HepG2 (cell line): ENCODE measurements around the gene ZNRF3. TPM values are rescaled to one million over a fixed set of nuclear protein-coding genes. Genes with fewer than 3 reads are reported as not detected.

Experiments
- BORCS8-MEF2B ChIP-seq: sonication (generic); formaldehyde crosslinking; IDR thresholded peaks from 2 replicates; pipeline ENCODE4 v1.8.0; 2022; ENCODE audit warnings: mild to moderate bottlenecking, missing genetic modification reagents
- CEBPG ChIP-seq: IDR thresholded peaks from 2 replicates; pipeline ENCODE4 v1.6.1; 2016
- ELF4 ChIP-seq: sonication (generic); formaldehyde crosslinking; IDR thresholded peaks from 2 replicates; pipeline ENCODE4 v1.5.0; 2020; ENCODE audit warnings: missing genetic modification reagents, mild to moderate bottlenecking, moderate library complexity, borderline replicate concordance
- EP300 ChIP-seq, 3 experiments: sonication (generic) in 1 of 3; formaldehyde crosslinking in 1 of 3; IDR thresholded peaks; 2 replicates each; pipeline versions ENCODE4 v1.5.1 to v1.6.1; 2011 to 2020; ENCODE audit warnings: low read depth in 2 of 3, low read length in 2 of 3, borderline replicate concordance in 1 of 3, improper control_type of control experiment in 1 of 3, mild to moderate bottlenecking in 1 of 3, missing genetic modification reagents in 1 of 3, moderate library complexity in 1 of 3
- IRF2 ChIP-seq: IDR thresholded peaks from 2 replicates; pipeline ENCODE4 v1.6.1; 2018; ENCODE audit warnings: missing genetic modification reagents, missing compliant biosample characterization
- KDM3A ChIP-seq: IDR thresholded peaks from 2 replicates; pipeline ENCODE4 v1.6.1; 2018; ENCODE audit warnings: low read depth, missing compliant biosample characterization
- LCORL ChIP-seq, 2 experiments: fragments of 450-650 bp in 1 of 2; sonication (generic) in 1 of 2; formaldehyde crosslinking in 1 of 2; IDR thresholded peaks; 2 replicates each; pipeline versions ENCODE4 v1.5.0 to v1.6.1; 2017 to 2020; ENCODE audit warnings: antibody characterized with exemption in 1 of 2, missing genetic modification reagents in 1 of 2
- NFE2L1 ChIP-seq: sonication (generic); formaldehyde crosslinking; IDR thresholded peaks from 2 replicates; pipeline ENCODE4 v1.4.0; 2020; ENCODE audit warnings: missing genetic modification reagents, mild to moderate bottlenecking, borderline replicate concordance
- NFIC ChIP-seq: IDR thresholded peaks from 2 replicates; pipeline ENCODE4 v1.6.1; 2012; ENCODE audit warnings: mild to moderate bottlenecking, low read length, inconsistent platforms
- NFKB2 ChIP-seq: sonication (generic); formaldehyde crosslinking; IDR thresholded peaks from 2 replicates; pipeline ENCODE4 v1.4.0; 2020; ENCODE audit warnings: missing genetic modification reagents, borderline replicate concordance
- POLR2G ChIP-seq: fragments of 200-400 bp; formaldehyde crosslinking; IDR thresholded peaks from 2 replicates; pipeline ENCODE4 v1.6.1; 2018; ENCODE audit warnings: mild to moderate bottlenecking, low read depth, low read length, moderate library complexity
- RFXAP ChIP-seq: sonication (generic); formaldehyde crosslinking; IDR thresholded peaks from 2 replicates; pipeline ENCODE4 v1.4.0; 2020; ENCODE audit warnings: missing genetic modification reagents, borderline replicate concordance
- SIX4 ChIP-seq: sonication (generic); formaldehyde crosslinking; IDR thresholded peaks from 2 replicates; pipeline ENCODE4 v1.4.0; 2020; ENCODE audit warnings: missing genetic modification reagents
- SRF ChIP-seq: IDR thresholded peaks from 2 replicates; pipeline ENCODE4 v1.6.1; 2011; ENCODE audit warnings: mild to moderate bottlenecking, low read depth, low read length, moderate library complexity
- STAG1 ChIP-seq: sonication (generic); formaldehyde crosslinking; IDR thresholded peaks from 2 replicates; pipeline ENCODE4 v1.4.0; 2020; ENCODE audit warnings: missing genetic modification reagents
- TBX3 ChIP-seq: fragments of 450-650 bp; IDR thresholded peaks from 2 replicates; pipeline ENCODE4 v1.6.1; 2017; ENCODE audit warnings: antibody characterized with exemption, mild to moderate bottlenecking, inconsistent platforms, borderline replicate concordance
- TMF1 ChIP-seq: sonication (generic); formaldehyde crosslinking; IDR thresholded peaks from 2 replicates; pipeline ENCODE4 v1.8.1; 2022; ENCODE audit warnings: low read depth, missing genetic modification reagents
- ZFY ChIP-seq: sonication (generic); formaldehyde crosslinking; IDR thresholded peaks from 2 replicates; pipeline ENCODE4 v1.4.0; 2020; ENCODE audit warnings: missing genetic modification reagents
- ZNF230 ChIP-seq: sonication (generic); formaldehyde crosslinking; IDR thresholded peaks from 2 replicates; pipeline ENCODE4 v1.4.0; 2020; ENCODE audit warnings: mild to moderate bottlenecking, missing genetic modification reagents
- ZNF232 ChIP-seq: sonication (generic); formaldehyde crosslinking; IDR thresholded peaks from 2 replicates; pipeline ENCODE4 v1.4.0; 2020; ENCODE audit warnings: missing genetic modification reagents, borderline replicate concordance
- ZNF337 ChIP-seq: sonication (generic); formaldehyde crosslinking; IDR thresholded peaks from 2 replicates; pipeline ENCODE4 v1.5.1; 2020; ENCODE audit warnings: missing genetic modification reagents, low read depth, mild to moderate bottlenecking, borderline replicate concordance
- ZNF33B ChIP-seq: sonication (generic); formaldehyde crosslinking; IDR thresholded peaks from 2 replicates; pipeline ENCODE4 v1.5.1; 2020; ENCODE audit warnings: mild to moderate bottlenecking, missing genetic modification reagents
- ZNF343 ChIP-seq: sonication (generic); formaldehyde crosslinking; IDR thresholded peaks from 2 replicates; pipeline ENCODE4 v1.4.0; 2020; ENCODE audit warnings: mild to moderate bottlenecking, missing genetic modification reagents
- ZNF354B ChIP-seq: sonication (generic); formaldehyde crosslinking; IDR thresholded peaks from 2 replicates; pipeline ENCODE4 v1.8.0; 2022; ENCODE audit warnings: mild to moderate bottlenecking, missing genetic modification reagents
- ZNF567 ChIP-seq: sonication (generic); formaldehyde crosslinking; IDR thresholded peaks from 2 replicates; pipeline ENCODE4 v1.8.1; 2023; ENCODE audit warnings: mild to moderate bottlenecking, missing genetic modification reagents, borderline replicate concordance
- ZNF580 ChIP-seq: IDR thresholded peaks from 2 replicates; pipeline ENCODE4 v1.6.1; 2016; ENCODE audit warnings: low read depth, borderline replicate concordance
- ZNF879 ChIP-seq: sonication (generic); formaldehyde crosslinking; IDR thresholded peaks from 2 replicates; pipeline ENCODE4 v1.8.1; 2023; ENCODE audit warnings: missing genetic modification reagents
- polyA plus RNA-seq, 8 experiments: library from polyadenylated mRNA; depleted of rRNA in 3 of 8; stranded (reverse) in 7 of 8; unstranded in 1 of 8; fragments of >200 nt; fragmentation: Illumina TruSeq in 4 of 8; extraction: Trizol in 4 of 8; gene quantifications; 2 replicates each; pipeline versions ENCODE4 v1.2.1 to v1.2.3, GENCODE V29; 2011 to 2016; ENCODE audit warnings: low read depth in 4 of 8, missing spikeins in 1 of 8, mixed read lengths in 1 of 8; ENCODE audit not compliant: insufficient read depth in 1 of 8
- total RNA-seq, 5 experiments: library from RNA; depleted of rRNA; stranded (reverse); fragments of >200 nt; fragmentation: Illumina TruSeq; extraction: Trizol; gene quantifications; 2 replicates each; pipeline ENCODE4 v1.2.3, GENCODE V29; 2016; ENCODE audit warnings: low read depth in 1 of 5
- TF ChIP-seq, protein P1 (sequence below): sonication (generic); formaldehyde crosslinking; IDR thresholded peaks from 2 replicates; pipeline ENCODE4 v1.8.0; 2022; ENCODE audit warnings: mild to moderate bottlenecking, missing genetic modification reagents
- TF ChIP-seq, protein P2 (sequence below): sonication (generic); formaldehyde crosslinking; IDR thresholded peaks from 2 replicates; pipeline ENCODE4 v1.4.0; 2020; ENCODE audit warnings: mild to moderate bottlenecking, missing genetic modification reagents

The ZNRF3 gene
- total and polyA plus RNA-seq, 2 of the 13 experiments (the other 11 are each of a cell fraction or from before 2014, with no cell fraction given) = 20.3 to 36.7 TPM

- no peak for TF ChIP-seq ZNF343 (CRISPR knock-in tag)
- no peak for TF ChIP-seq LCORL (IDR thresholded peaks at IDR 0.05)
- TF ChIP-seq LCORL (CRISPR knock-in tag; IDR thresholded peaks at IDR 0.05) = no peak
- peak; percentile 54 for TF ChIP-seq STAG1
- TF ChIP-seq, protein P1, sequence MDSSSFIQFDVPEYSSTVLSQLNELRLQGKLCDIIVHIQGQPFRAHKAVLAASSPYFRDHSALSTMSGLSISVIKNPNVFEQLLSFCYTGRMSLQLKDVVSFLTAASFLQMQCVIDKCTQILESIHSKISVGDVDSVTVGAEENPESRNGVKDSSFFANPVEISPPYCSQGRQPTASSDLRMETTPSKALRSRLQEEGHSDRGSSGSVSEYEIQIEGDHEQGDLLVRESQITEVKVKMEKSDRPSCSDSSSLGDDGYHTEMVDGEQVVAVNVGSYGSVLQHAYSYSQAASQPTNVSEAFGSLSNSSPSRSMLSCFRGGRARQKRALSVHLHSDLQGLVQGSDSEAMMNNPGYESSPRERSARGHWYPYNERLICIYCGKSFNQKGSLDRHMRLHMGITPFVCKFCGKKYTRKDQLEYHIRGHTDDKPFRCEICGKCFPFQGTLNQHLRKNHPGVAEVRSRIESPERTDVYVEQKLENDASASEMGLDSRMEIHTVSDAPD (CRISPR knock-in tag) = no peak
- TF ChIP-seq NFIC = 0 out of 2 replicates have a peak, but pooled peaks have one; percentile 27
- TF ChIP-seq, protein P2, sequence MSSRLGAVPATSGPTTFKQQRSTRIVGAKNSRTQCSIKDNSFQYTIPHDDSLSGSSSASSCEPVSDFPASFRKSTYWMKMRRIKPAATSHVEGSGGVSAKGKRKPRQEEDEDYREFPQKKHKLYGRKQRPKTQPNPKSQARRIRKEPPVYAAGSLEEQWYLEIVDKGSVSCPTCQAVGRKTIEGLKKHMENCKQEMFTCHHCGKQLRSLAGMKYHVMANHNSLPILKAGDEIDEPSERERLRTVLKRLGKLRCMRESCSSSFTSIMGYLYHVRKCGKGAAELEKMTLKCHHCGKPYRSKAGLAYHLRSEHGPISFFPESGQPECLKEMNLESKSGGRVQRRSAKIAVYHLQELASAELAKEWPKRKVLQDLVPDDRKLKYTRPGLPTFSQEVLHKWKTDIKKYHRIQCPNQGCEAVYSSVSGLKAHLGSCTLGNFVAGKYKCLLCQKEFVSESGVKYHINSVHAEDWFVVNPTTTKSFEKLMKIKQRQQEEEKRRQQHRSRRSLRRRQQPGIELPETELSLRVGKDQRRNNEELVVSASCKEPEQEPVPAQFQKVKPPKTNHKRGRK = no peak
- no peak for TF ChIP-seq TMF1 (CRISPR knock-in tag)
- 0 out of 2 replicates have a peak, but pooled peaks have one; percentile 19 for TF ChIP-seq RFXAP (CRISPR knock-in tag)
- no peak for TF ChIP-seq ELF4 (CRISPR knock-in tag)
- TF ChIP-seq SIX4 (CRISPR knock-in tag) = peak; percentile 17; the same call in 1 of the 2 replicates
- 0 out of 2 replicates have a peak, but pooled peaks have one; percentile 0 for TF ChIP-seq TBX3
- TF ChIP-seq ZFY (CRISPR knock-in tag) = no peak; the same call in 1 of the 2 replicates
- TF ChIP-seq KDM3A = no peak
- TF ChIP-seq NFKB2 (CRISPR knock-in tag) = no peak
- no peak for TF ChIP-seq ZNF354B
- TF ChIP-seq POLR2G = no peak; the same call in 1 of the 2 replicates
- TF ChIP-seq NFE2L1 (CRISPR knock-in tag) = no peak
- TF ChIP-seq ZNF230 = no peak
- TF ChIP-seq ZNF232 (CRISPR knock-in tag) = 0 out of 2 replicates have a peak, but pooled peaks have one; percentile 50
- no peak for TF ChIP-seq SRF
- TF ChIP-seq BORCS8-MEF2B (CRISPR knock-in tag) = no peak
- no peak for TF ChIP-seq ZNF33B
- TF ChIP-seq IRF2 (CRISPR knock-in tag) = no peak
- TF ChIP-seq ZNF580 = no peak
- no peak for TF ChIP-seq ZNF337 (CRISPR knock-in tag)
- TF ChIP-seq ZNF879 (CRISPR knock-in tag) = no peak
- no peak for TF ChIP-seq ZNF567 (CRISPR knock-in tag)
- TF ChIP-seq CEBPG (CRISPR knock-in tag) = 0 out of 2 replicates have a peak, but pooled peaks have one; percentile 14
- TF ChIP-seq EP300 (IDR thresholded peaks at IDR 0.05; ENCODE audit: low read depth in 2 of 2, low read length in 2 of 2) = peak in 1 of 2 experiments; percentile 45; a peak in 2 of 4 replicates
- no peak for TF ChIP-seq EP300 (CRISPR knock-in tag; IDR thresholded peaks at IDR 0.05; ENCODE audit: borderline replicate concordance)
Observed at GRCh38 chr22:29030016-29030617, 146.7 kb downstream of the ZNRF3 start (continued).
